Keratinocyte (primary cell): ENCODE data around the gene MROH2A.

Experiments used
- CTCF ChIP-seq, 3 experiments: IDR thresholded peaks in 1 of 3; conservative IDR thresholded peaks in 1 of 3; optimal IDR thresholded peaks in 1 of 3; 2 replicates in 2 of 3; 3 replicates in 1 of 3; pipeline versions ENCODE3 to v1.5.1; 2011; ENCODE audit warnings: low read length in 3 of 3, mild to moderate bottlenecking in 3 of 3, moderate library complexity in 2 of 3, control low read depth in 1 of 3, inconsistent platforms in 1 of 3; ENCODE audit not compliant: insufficient read depth in 2 of 3; ENCODE audit errors: extremely low read depth in 1 of 3
- EZH2 ChIP-seq: IDR thresholded peaks from one replicate; pipeline ENCODE4 v1.6.1; 2012; ENCODE audit warnings: inconsistent platforms, mild to moderate bottlenecking, low read length, moderate library complexity

DNA sequence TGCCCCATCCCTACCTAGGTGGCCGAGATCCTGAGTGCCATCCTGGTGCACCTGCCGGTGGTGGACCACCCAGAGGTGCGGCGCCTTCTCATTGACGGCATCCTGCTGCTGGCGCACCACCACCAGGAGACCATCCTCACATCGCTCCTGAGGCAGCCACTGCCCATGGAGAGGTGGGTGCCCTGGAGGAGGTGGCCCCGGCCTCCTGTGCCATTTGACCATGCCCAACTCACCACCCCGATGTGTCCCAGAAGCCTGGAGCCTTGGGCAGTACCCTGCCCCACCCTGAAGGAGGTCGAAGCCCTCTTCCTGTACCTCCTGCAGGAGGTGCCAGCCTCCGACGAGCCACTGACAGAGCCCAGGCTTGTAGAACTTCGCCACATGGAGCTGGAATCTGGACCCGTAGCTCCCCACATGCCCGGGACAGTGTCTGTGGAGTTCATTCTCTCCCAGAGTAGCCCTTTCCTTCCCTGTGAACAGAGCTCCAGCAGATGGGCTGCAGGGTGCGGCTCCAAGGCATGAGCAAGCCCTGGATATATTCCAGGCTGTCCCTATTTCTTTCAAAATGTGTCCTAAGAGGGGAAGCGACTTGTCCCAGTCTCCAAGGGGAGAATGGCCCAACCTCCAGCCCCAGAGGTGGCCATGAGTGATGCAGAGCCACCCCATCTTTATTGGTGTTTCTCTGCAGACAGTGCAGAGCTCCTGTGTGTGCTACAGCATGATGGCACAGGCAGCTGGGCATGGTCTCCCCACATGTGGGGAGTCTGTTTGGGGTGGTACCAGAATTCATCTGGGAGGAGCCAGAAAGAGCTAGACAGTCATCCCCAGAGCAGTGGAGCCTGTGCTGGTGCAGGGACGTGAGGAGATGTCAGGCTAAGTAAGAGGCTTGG is 42.0 kb downstream of the MROH2A start:
- TF ChIP-seq CTCF (optimal IDR thresholded peaks at IDR 0.05 in 1 of 3, IDR thresholded peaks at IDR 0.05 in 1 of 3, conservative IDR thresholded peaks at IDR 0.05 in 1 of 3; ENCODE audit: extremely low read depth in 1 of 3, insufficient read depth in 2 of 3, low read length in 3 of 3) (no peak), EZH2 (no peak)
